Neural cell (in vitro differentiated cells): ENCODE data around the gene AHSP. TPM values are rescaled to one million over a fixed set of nuclear protein-coding genes. Genes with fewer than 3 reads are reported as not detected.
"Not testable (repeated sequence)": the region's sequence is repeated elsewhere in the genome, so short reads cannot be mapped to it uniquely, and the experiment has no call there.

Experiments used
- H2AFZ ChIP-seq: fragments of 200-600, 300-800 bp; sonication (generic), shearing (Covaris generic); 2 replicates; pipeline ENCODE4 v1.6.0; 2014; ENCODE audit warnings: low read depth, mild to moderate bottlenecking, antibody characterized with exemption, low read length, moderate library complexity
- H3F3A ChIP-seq: fragments of 200-600 bp; shearing (Covaris generic); 2 replicates; pipeline ENCODE4 v1.6.1; 2016; ENCODE audit warnings: mild to moderate bottlenecking, moderate library complexity, mixed read lengths, antibody characterized with exemption, low read length; ENCODE audit not compliant: insufficient read depth, poor library complexity, severe bottlenecking
- H3K27ac ChIP-seq: fragments of 200-600, 300-800 bp; sonication (generic), shearing (Covaris generic); 2 replicates; pipeline ENCODE4 v1.5.1; 2014; ENCODE audit warnings: mild to moderate bottlenecking, low read length, moderate library complexity
- H3K27me3 ChIP-seq: fragments of 300-800, 200-600 bp; sonication (generic), shearing (Covaris generic); 2 replicates; pipeline ENCODE4 v1.6.0; 2014; ENCODE audit warnings: mild to moderate bottlenecking, low read depth, low read length, moderate library complexity; ENCODE audit not compliant: insufficient read depth
- H3K36me3 ChIP-seq: fragments of 300-800, 200-600 bp; sonication (generic), shearing (Covaris generic); 2 replicates; pipeline ENCODE4 v1.5.1; 2014; ENCODE audit warnings: mild to moderate bottlenecking, antibody characterized with exemption, low read length, moderate library complexity; ENCODE audit not compliant: insufficient read depth
- H3K4me2 ChIP-seq: fragments of 300-800, 200-600 bp; sonication (generic), shearing (Covaris generic); 2 replicates; pipeline ENCODE4 v1.6.0; 2014; ENCODE audit warnings: mild to moderate bottlenecking, low read length
- H3K4me3 ChIP-seq: fragments of 300-800, 200-600 bp; sonication (generic), shearing (Covaris generic); 2 replicates; pipeline ENCODE4 v1.5.1; 2014; ENCODE audit warnings: mild to moderate bottlenecking, low read length, moderate library complexity
- H3K79me2 ChIP-seq: fragments of 200-600 bp; shearing (Covaris generic); replicated peaks from 2 replicates; pipeline ENCODE4 v1.6.0; 2014; ENCODE audit warnings: mild to moderate bottlenecking, low read length, moderate library complexity; ENCODE audit not compliant: insufficient read depth
- H3K9ac ChIP-seq: fragments of 300-800, 200-600 bp; sonication (generic), shearing (Covaris generic); 2 replicates; pipeline ENCODE4 v1.6.1; 2016; ENCODE audit warnings: mild to moderate bottlenecking, low read length, mixed read lengths
- H3K9me2 ChIP-seq: fragments of 200-600 bp; shearing (Covaris generic); 2 replicates; pipeline ENCODE4 v1.6.1; 2016; ENCODE audit warnings: mild to moderate bottlenecking, low read length, mixed read lengths; ENCODE audit not compliant: insufficient read depth
- H3K9me3 ChIP-seq: fragments of 200-600, 300-800 bp; sonication (generic), shearing (Covaris generic); 2 replicates; pipeline ENCODE4 v1.6.1; 2016; ENCODE audit warnings: mild to moderate bottlenecking, mixed run types, low read length, moderate library complexity, mixed read lengths
- H4K20me1 ChIP-seq: fragments of 200-600 bp; shearing (Covaris generic); 2 replicates; pipeline ENCODE4 v1.6.1; 2016; ENCODE audit warnings: mild to moderate bottlenecking, mixed run types; ENCODE audit not compliant: insufficient read depth
- CTCF ChIP-seq: fragments of 450-650 bp; IDR thresholded peaks from 2 replicates; pipeline ENCODE4 v1.5.1; 2014; ENCODE audit warnings: antibody characterized with exemption, mild to moderate bottlenecking, moderate library complexity; ENCODE audit not compliant: poor library complexity, severe bottlenecking
- EP300 ChIP-seq: fragments of 450-650 bp; conservative IDR thresholded peaks from 2 replicates; pipeline ENCODE4 v1.6.1; 2014; ENCODE audit warnings: antibody characterized with exemption, mild to moderate bottlenecking, moderate library complexity; ENCODE audit not compliant: poor library complexity, severe bottlenecking
- EZH2 ChIP-seq: fragments of 200-600, 300-800 bp; shearing (Covaris generic), sonication (generic); IDR thresholded peaks from 2 replicates; pipeline ENCODE4 v1.6.1; 2014; ENCODE audit warnings: antibody characterized with exemption, low read length, borderline replicate concordance, mild to moderate bottlenecking; ENCODE audit not compliant: insufficient read depth, poor library complexity, severe bottlenecking
- MXI1 ChIP-seq: fragments of 450-650 bp; conservative IDR thresholded peaks from 2 replicates; pipeline ENCODE4 v1.6.1; 2014; ENCODE audit warnings: antibody characterized with exemption, mild to moderate bottlenecking; ENCODE audit not compliant: poor library complexity, severe bottlenecking
- POLR2AphosphoS5 ChIP-seq: IDR thresholded peaks from 2 replicates; pipeline ENCODE4 v1.6.1; 2012
- RAD21 ChIP-seq: fragments of 450-650 bp; conservative IDR thresholded peaks from 2 replicates; pipeline ENCODE4 v1.6.1; 2014; ENCODE audit warnings: antibody characterized with exemption, mild to moderate bottlenecking, moderate library complexity
- REST ChIP-seq: IDR thresholded peaks from 2 replicates; pipeline ENCODE4 v1.6.1; 2012; ENCODE audit warnings: borderline replicate concordance
- SMC3 ChIP-seq: fragments of 450-650 bp; conservative IDR thresholded peaks from 2 replicates; pipeline ENCODE4 v1.6.1; 2014; ENCODE audit warnings: antibody characterized with exemption, mild to moderate bottlenecking, moderate library complexity; ENCODE audit not compliant: poor library complexity
- TAF1 ChIP-seq: IDR thresholded peaks from 2 replicates; pipeline ENCODE4 v1.6.1; 2012; ENCODE audit warnings: low read depth
- polyA plus RNA-seq: library from polyadenylated mRNA; depleted of rRNA; stranded (reverse); fragments of >200 nt; gene quantifications from 2 replicates; pipeline ENCODE4 v1.2.3, GENCODE V29; 2014

The AHSP gene
- polyA plus RNA-seq, 1 donor from 2014 or later, result not detected

DNA sequence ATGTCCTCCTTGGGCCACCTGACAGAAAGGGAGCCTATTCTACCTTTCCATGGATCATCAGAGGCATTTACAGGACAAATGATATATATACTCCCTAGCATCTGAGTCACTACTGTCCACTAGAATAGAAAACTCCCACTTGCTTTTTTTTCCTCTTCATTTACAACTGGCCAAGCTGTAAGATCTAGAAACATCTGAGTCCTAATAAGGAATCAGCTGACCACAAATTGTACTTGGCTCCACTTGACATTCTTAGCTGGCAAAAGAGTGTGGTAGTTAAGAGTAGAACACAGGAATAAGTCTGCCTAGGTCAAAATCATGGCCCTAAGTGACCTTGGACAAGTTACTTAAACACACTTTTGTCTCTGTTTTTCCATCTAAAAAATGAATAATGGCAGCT, 24.7 kb upstream of the AHSP start:
- H3K79me2 ChIP-seq, result no peaks in the 10 kb centered on the region
- H3K9me2 ChIP-seq, result no peaks in the 10 kb centered on the region
- no peaks in the 10 kb centered on the region for H3K36me3 ChIP-seq
- H2AFZ ChIP-seq, result no peak overlapping the region
- H3K9me3 ChIP-seq, result no peaks in the 10 kb centered on the region
- H3K4me3 ChIP-seq, result no peak overlapping the region
- TF ChIP-seq REST (no peak), MXI1 (no peak), RAD21 (no peak), EZH2 (no peak), POLR2AphosphoS5 (no peak), CTCF (no peak), EP300 (no peak), SMC3 (no peak), TAF1 (no peak)
- no peaks in the 10 kb centered on the region for H3K27me3 ChIP-seq
- no peak overlapping the region for H3K4me2 ChIP-seq
- no peak overlapping the region for H3K27ac ChIP-seq
- H3F3A ChIP-seq, result no peaks in the 10 kb centered on the region
- H4K20me1 ChIP-seq, result no peaks in the 10 kb centered on the region
- H3K9ac ChIP-seq, result no peak overlapping the region

DNA sequence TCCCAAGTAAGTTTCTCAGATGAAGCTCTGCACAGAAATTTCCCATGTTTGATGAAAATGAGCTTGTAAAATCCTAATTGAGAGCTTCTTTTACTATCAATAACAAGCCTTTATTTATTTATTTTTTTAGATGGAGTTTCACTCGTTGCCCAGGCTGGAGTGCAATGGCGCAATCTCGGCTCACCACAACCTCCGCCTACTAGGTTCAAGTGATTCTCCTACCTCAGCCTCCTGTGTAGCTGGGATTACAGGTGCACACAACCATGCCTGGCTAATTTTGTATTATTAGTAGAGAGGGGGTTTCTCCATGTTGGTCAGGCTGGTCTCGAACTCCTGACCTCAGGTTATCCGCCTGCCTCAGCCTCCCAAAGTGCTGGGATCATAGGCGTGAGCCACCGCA, 24.1 kb upstream of the AHSP start:
- H4K20me1 ChIP-seq, H2AFZ ChIP-seq, H3K4me3 ChIP-seq, H3K9me2 ChIP-seq, H3K36me3 ChIP-seq, H3K9ac ChIP-seq, H3K27me3 ChIP-seq, H3K4me2 ChIP-seq, H3F3A ChIP-seq, H3K79me2 ChIP-seq, H3K9me3 ChIP-seq, H3K27ac ChIP-seq: not testable (repeated sequence)

- H3K4me3 ChIP-seq, result no peak overlapping the region
- no peaks in the 10 kb centered on the region for H3K27me3 ChIP-seq
- TF ChIP-seq REST (no peak), RAD21 (no peak), POLR2AphosphoS5 (no peak), EZH2 (no peak), TAF1 (no peak), SMC3 (no peak), CTCF (no peak), MXI1 (no peak), EP300 (no peak)
- H3K36me3 ChIP-seq, result no peaks in the 10 kb centered on the region
- H3K4me2 ChIP-seq, result no peak overlapping the region
- H4K20me1 ChIP-seq, result no peaks in the 10 kb centered on the region
- peaks cover 7% of the 10 kb centered on the region for H3K79me2 ChIP-seq
- H3K9ac ChIP-seq, result no peak overlapping the region
- H3K9me3 ChIP-seq, result no peaks in the 10 kb centered on the region
- H3F3A ChIP-seq, result no peaks in the 10 kb centered on the region
- H3K27ac ChIP-seq, result no peak overlapping the region
- H3K9me2 ChIP-seq, result no peaks in the 10 kb centered on the region
- no peak overlapping the region for H2AFZ ChIP-seq
Observed at GRCh38 chr16:31504159-31504558, 23.5 kb upstream of the AHSP start.
